Kidney capillary endothelial cell (primary cell): ENCODE results near the gene CCDC3.

Experiments used
- DNase-seq: peaks from one replicate; pipeline ENCODE4 v3.0.0-alpha.2; 2018; ENCODE audit warnings: low spot score

Gene CCDC3

GRCh38 chr10:12961416-12962205, 39.9 kb downstream of the CCDC3 start:
- DNase-seq = no peak

GRCh38 chr10:12960941-12961340, 40.6 kb downstream of the CCDC3 start:
- no peak for DNase-seq

GRCh38 chr10:12960334-12960898, 41.1 kb downstream of the CCDC3 start:
- DNase-seq = no peak

GRCh38 chr10:12958546-12959110, 42.9 kb downstream of the CCDC3 start:
- DNase-seq = no peak

GRCh38 chr10:12957081-12957480, 44.4 kb downstream of the CCDC3 start:
- no peak for DNase-seq

- peak; percentile 48 for DNase-seq
Measured at GRCh38 chr10:12954866-12955265, 46.6 kb downstream of the CCDC3 start.

- no peak for DNase-seq
Measured at GRCh38 chr10:12950583-12951128, 50.9 kb downstream of the CCDC3 start.

- no peak for DNase-seq
Measured at GRCh38 chr10:12949248-12949647, 52.3 kb downstream of the CCDC3 start.

GRCh38 chr10:12947741-12948140, 53.8 kb downstream of the CCDC3 start:
- DNase-seq = no peak

GRCh38 chr10:12946372-12946771, 55.1 kb downstream of the CCDC3 start:
- no peak for DNase-seq

GRCh38 chr10:12945690-12946359, 55.7 kb downstream of the CCDC3 start:
- no peak for DNase-seq

GRCh38 chr10:12944931-12945330, 56.6 kb downstream of the CCDC3 start:
- DNase-seq = no peak

GRCh38 chr10:12943425-12943824, 58.1 kb downstream of the CCDC3 start:
- DNase-seq = no peak

- no peak for DNase-seq
Measured at GRCh38 chr10:12941966-12942365, 59.5 kb downstream of the CCDC3 start.

- no peak for DNase-seq
Measured at GRCh38 chr10:12940791-12941190, 60.7 kb downstream of the CCDC3 start.

- DNase-seq = no peak
Measured at GRCh38 chr10:12938271-12938670, 63.2 kb downstream of the CCDC3 start.

- DNase-seq = no peak
Measured at GRCh38 chr10:12937527-12937926, 64.0 kb downstream of the CCDC3 start.

- DNase-seq = no peak
Measured at GRCh38 chr10:12934777-12935176, 66.7 kb downstream of the CCDC3 start.

- DNase-seq = no peak
Measured at GRCh38 chr10:12929381-12929780, 72.1 kb downstream of the CCDC3 start.

- no peak for DNase-seq
Measured at GRCh38 chr10:12928571-12928970, 72.9 kb downstream of the CCDC3 start.

GRCh38 chr10:12927896-12928295, 73.6 kb downstream of the CCDC3 start:
- no peak for DNase-seq

GRCh38 chr10:12925845-12926244, 75.7 kb downstream of the CCDC3 start:
- no peak for DNase-seq

GRCh38 chr10:12924911-12925310, 76.6 kb downstream of the CCDC3 start:
- DNase-seq = no peak
